Activated T-helper 9 cell treated with anti-CD3 and anti-CD28 coated beads, Interleukin-2, amount 50 U/mL, for 16 hours (primary cell): ENCODE results near the gene ARHGAP25.

ENCODE experiments used
- DNase-seq: peaks from one replicate; pipeline ENCODE4 v3.0.0-alpha.2; 2020; ENCODE audit warnings: low read depth

The ARHGAP25 gene

DNA sequence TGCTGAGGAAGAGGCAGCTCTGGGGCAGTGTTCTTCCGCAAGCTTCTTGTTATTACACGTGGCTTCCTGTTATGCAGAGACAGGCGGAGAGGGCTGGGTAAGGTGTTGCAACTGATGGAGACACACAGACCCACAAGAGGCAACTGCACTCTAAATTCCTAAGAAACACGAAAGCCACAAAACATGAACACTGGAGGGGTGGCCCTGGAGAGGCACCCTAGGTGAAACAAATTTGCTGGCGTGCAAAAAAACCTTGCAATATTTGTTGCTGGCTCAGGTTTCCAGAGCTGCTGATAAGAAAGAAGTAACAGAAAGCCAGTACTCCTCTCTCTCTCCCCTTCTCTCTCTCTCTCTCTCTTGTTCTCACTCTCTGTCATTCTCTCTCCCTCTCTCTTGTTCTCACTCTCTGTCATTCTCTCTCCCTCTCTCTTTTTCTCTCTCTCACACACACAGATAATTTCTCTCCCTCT is 31.8 kb downstream of the ARHGAP25 start:
- DNase-seq, result peak; percentile 30

DNA sequence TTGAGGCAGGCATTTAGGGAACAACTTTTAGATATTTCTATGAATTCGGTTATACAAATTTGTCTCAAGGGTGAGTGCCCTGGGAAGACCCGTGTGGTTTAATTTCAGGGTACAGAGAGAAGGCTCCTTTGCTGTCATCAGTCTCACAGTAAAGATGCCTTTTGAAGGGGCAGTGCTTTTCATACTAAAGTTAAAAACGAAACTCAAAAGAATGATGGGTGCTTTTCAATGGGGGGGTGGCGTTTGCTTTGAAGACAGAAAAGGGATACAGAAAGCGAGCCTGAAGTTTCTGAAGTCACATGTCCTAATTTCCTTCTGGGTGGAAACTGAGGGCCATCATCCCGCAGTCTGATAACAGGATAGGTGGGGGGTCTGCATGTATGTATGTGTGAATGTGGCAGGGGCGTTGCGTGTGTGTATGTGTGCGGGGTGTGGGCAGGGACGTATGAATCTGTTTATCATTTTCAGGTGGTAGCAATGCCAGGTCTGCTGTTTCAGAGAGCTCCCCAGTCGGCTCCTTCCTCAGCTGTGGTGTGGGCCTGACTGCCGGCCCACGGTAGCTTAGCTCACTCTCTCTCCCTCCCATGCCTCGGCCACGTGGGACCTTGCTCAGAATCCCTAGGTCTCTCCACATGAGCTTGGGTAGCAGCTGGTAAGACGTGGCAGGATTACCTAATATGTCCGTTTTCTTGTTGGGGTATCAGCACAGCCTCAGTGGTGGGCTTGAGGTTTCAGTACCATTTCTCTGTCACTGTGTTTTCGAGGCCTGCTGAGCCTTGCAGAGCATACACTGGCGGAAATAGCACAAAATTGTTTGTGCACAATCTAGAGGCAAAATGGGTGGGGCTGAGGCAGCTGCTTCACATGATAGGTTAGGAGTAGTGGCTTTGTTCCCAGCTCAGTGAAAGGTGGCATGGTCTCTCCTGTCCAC is 32.7 kb downstream of the ARHGAP25 start:
- peak; percentile 25 for DNase-seq

DNA sequence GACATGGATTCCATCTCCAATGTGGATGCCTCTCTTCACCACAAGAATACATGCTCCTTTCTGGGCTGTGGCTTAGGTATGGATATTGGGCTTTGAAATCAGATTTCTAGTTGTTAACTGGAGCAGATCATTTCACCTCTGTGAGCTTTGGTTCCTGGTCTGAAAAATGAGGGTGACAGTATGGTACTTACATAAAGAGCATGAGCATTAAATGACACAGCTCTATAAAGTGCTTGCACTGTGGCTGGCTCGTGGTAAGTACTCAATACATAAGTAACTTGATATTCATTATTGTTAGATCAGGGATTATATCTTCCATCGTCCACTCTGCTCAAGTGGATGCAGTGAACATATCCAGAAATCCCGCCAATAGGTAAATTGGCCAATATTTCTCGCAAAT is 33.4 kb downstream of the ARHGAP25 start:
- DNase-seq, result no peak

DNA sequence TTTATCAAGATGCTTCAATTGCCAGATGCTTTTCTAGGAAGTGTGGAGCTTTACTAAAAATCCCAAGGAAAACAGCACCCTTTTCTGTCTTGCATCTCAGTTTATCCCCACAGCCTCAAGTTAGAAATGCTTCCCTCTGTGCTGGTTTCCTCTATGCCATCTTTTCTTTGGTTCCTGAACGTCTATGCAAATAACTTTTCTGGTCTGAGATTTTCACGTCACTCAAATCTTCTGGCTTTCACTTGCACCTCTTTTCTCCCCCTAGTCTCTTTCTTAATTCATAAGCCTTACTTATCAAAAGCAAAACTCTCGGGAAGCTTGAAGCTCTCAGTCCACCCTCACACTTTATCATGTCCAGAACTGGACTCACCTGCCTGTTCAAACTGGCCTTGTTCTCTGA is 33.9 kb downstream of the ARHGAP25 start:
- no peak for DNase-seq

DNA sequence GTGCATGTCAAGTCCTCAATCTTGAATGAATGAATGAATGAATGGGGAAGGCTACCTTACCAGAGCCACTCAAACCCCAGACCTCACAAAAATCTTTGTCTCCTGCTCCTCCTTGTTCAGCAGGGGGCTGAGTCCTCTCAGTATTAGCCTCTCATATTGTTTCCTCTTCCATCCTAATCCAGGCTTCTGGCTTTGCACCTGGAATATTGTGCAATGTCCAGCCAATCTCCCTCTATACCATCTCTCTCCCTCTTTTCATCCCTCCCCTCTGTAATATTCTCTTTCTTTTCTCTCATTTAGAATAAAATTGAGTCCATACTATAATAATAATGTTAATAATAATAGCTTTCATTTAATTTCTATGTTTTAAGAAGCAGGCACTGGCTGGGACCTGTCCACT is 34.3 kb downstream of the ARHGAP25 start:
- no peak for DNase-seq

DNA sequence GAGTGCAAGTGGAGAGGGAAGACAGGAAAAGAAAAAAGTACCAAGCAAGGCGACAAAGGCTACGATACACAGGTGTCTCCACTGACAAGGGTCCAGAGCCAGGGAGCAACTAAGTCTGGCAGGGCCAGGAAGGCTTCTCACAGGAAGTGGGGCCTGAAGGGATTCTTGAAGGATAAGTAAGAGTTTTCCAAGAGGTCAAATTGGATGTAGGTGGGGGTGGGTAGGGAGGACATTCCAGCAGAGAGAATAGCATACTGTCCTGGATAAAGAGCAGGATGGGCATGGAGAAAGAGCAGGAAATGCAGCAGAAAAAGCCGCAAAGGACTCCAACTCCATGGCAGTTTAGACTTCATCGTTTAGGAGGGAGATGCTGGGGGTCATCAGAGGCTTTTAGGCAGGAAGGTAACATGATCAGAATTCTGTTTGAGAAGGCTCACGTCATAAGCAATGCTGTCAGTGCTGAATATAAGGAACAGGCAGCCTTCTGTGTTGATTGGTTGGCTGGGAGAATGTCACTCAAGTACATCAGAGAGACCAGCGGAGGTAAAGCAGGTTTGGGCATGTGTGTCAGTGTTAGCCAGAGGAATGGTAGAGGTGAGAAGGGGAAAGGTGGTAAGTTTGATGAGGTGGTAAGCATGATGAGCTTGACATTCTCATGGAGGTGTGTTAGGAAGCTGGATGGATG is 35.1 kb downstream of the ARHGAP25 start:
- DNase-seq, result no peak

DNA sequence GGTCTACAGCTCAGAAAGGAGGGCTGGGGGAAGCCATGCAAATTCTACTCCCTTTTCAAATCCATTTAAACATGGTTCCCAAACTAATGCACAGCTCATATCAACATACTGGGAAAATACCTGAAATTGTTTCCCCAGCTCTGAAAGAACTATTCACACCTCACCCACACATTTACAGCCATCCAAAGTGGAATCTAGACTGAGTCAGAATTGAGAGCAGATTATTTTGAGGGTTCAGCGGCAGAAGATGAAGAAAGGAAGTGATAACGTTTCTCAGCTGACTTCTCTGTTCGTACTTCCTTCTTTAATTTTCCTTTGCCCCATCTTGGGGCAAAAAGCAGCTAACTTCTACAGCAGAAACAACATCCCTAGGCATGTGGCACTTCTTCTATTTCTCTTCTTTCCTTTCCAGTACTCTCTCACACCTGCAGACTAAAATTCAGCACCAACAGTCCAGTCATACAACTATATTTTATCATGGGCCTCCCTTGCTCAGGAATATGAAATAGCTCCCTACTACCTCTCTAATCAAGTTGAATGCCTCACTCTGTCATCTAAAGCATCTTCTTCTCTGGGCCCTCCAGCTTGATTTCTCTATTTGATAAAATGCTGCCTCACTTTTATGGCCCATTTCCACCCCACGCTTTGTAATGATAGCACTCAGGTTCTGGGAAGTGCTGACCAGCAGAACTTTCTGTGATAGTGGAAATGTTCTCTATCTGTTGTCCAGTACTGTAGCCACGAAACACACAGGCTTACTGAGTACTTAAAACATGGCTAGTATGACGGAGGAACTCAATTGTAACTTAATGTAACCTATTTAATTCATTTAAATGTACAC is 35.9 kb downstream of the ARHGAP25 start:
- DNase-seq, result no peak

DNA sequence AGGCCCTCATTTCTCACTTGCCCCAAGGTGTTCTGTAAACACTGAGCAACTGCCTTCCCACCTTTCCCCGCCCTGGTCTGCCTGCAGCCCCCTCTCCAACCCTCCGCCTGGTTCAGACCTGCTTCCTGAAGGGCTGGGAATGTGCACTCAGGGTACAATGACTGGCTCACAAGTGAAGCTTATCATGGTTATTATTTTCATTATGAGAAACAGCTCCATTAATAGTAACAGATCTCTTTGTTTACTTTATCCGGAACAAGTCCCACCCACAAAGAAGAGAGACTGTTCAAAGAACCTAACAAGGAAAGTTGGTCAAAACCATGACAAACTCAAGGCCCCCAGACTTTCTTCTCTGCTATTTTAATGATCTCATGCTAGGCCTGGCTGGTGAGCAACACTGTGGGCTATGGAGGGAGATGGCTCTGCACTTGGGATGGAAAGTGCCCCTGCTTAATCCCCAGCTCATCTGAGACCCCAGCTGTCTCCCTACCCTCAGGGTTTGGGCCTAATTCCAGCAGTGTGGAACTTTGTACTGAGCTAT is 36.7 kb downstream of the ARHGAP25 start:
- DNase-seq, result no peak

DNA sequence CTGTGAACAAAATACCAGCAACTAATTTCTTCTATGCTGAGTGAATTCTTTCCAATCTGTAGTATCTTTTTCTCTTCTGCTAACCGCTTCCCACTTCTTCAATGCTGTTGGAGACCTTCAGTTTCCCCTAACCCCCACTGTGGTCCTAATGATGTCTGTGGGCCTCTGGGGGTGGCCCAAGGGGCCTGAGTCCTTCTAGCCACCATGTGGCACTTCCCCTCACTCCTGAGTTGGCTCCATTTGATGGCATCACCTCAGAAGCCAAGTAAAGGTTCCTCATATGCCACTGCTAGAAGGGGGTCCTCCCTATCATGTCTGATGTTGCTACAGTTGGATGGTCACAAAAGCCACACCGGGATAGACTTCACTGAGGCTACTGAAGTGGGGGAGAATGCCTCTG is 37.5 kb downstream of the ARHGAP25 start:
- no peak for DNase-seq

DNA sequence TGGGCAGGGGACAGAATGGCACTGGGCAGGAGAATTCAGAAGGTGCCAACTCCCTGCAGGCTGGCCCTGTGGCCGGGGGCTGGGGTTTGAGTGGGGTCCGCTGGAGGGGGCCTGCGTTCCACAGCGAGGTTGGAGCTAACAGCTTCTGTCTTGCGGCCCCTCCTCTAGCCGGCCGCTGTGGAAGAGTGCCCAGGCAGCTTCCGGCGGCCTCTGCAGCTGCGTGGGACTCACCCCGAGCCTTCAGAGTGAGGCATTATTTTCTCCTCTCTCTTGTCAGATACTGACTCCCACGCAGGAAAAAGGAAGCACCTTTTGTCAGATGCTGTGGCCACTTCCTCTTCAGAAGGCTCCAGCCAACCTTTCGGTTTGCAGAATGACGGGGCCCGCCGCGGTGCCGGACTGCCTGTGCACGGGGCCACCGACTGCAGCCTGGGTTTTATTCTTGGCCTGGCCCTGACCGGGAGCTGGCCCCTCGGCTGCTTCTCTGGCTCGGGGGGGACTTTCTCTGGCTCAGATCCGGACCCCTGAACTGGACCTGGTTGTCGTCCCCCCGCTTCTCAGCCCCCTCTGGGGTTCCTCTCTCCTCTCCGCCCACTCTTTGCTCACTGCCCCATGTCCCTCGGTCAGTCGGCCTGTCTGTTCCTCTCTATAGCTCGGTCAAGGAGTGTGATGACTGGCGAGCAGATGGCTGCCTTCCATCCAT is 40.1 kb downstream of the ARHGAP25 start:
- DNase-seq, result peak; percentile 31

DNA sequence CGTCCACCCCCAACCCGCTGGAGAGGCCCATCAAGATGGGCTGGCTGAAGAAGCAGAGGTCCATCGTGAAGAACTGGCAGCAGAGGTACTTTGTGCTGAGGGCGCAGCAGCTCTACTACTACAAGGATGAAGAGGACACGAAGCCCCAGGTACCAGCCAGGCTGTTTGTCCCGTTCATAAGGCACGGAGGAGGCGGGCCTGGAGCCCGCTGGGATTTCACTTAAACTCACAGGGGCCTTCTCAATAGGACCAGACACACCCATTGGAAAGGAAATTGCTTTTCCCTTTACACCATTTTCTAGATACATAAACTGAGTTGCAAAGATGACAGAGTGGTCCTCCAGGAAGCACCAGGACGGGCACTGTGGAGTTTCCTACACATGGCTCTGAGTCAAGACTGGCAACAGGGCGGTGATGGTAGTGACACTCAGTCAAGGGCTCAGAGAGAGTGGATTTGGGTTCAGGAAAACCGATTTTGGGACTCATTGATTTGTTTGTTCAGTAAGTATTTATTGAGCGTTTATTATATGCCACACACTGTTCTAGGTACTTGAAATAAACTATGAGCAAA is 40.7 kb downstream of the ARHGAP25 start:
- DNase-seq, result no peak

DNA sequence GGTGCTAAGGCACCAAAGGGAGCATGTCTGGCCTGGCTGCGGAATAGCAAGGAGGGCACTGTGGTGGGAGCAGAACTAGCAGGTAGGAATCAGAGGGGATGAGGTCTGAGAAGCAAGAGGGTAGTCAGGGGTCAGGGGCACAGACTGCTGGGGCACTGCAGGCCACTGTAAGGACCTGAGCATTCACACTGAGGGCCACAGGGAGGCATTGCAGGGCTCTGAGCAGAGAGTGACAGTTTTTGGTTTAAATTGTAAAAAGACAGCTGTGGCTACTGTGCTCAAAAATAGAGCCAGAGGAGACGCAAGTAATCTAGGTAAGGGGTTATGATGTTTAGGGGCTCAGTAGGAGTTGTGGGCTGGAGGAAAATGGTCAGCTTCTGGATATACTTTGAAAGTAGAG is 41.5 kb downstream of the ARHGAP25 start:
- no peak for DNase-seq

DNA sequence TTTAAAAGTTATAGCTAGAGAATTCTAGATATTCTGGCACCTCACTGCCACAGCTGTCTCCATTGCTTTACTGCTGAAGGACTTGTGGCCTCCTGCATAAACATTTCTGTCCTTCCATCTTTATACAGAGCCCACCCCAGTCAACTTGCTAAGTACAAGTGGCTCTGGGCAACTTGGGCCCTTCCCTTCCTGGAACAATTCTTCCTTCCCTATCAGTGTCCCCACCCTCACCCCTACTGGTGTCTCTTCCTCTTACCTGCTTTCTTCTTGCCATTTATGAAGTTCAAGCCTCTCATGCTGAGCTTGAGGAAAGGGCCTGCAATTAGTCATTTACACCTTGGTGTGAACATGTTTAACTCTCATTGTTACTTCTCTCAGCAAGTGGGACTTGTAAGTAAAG is 45.0 kb downstream of the ARHGAP25 start:
- no peak for DNase-seq

DNA sequence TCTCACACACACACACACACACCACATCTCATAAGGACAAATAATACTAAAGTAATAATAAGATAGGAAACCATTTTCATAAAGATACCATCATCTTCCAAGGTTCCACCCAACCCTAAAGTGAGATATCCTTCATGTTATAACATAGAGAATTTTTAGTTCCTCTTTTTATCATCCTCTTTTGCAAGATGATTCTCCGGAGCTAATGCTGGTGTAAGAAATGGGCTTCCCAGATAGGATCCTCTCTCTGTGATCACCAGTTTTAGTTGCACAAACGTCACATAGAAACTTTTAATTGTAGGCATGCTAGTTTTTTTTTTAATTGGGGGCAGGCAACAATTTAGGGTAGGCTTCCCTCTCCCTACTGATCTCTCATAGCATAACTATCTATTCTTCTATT is 49.6 kb downstream of the ARHGAP25 start:
- no peak for DNase-seq

DNA sequence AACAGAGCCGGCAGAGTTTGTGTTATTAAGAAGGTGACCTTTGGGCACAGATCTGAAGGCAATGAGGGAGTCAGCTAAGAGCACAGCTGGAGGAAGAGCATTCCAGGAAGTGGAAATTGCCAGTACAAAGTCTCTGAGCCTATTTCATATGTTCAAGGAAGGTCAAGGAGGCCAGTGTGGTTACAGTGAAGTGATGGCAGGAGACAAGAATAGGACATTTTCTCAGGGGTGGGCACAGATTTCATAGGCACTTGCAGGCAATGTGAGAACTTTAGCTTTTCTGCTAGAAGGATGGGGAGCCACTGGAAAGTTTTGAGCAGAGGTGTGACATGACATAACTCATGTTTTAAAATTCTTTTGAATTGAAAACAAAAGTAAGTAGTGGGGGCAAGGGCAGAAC is 50.3 kb downstream of the ARHGAP25 start:
- no peak for DNase-seq

DNA sequence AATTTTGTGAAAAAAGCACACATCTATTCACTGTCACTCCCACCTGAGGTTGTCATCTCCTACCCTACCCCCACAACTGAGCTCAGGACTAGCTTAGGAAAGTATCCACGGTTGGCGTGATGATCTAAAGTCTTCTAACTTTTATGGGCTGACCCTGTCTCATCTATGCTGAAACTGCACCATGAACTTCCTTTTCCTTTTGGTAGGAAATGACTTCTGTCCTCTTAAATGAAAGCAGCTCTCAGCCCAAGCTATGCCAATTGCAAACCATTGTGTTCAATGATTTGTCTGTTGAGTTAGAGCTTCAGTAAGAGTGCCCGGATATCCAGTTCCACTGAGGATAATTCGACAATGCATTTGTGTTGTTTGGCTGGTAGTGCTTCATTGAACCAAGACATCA is 52.7 kb downstream of the ARHGAP25 start:
- no peak for DNase-seq

DNA sequence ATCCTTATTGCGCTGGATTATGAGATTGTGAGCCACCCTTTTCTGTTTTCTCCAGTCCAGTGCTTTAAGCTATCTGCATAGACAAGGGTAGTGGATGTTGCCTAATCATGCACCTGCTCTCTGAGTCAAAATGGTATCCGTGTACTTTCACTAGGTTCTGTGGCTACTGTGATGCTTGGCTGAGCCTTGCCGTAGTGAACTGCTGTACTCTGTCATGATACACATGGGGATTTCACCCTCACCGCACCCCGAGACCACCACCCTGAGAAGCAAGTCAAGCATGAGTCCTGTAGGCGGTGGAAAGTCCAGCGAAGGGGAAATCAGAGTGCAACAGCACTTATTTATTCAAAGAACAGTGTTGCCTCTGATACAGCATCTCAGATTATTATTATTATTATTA is 55.0 kb downstream of the ARHGAP25 start:
- DNase-seq, result peak; percentile 26

DNA sequence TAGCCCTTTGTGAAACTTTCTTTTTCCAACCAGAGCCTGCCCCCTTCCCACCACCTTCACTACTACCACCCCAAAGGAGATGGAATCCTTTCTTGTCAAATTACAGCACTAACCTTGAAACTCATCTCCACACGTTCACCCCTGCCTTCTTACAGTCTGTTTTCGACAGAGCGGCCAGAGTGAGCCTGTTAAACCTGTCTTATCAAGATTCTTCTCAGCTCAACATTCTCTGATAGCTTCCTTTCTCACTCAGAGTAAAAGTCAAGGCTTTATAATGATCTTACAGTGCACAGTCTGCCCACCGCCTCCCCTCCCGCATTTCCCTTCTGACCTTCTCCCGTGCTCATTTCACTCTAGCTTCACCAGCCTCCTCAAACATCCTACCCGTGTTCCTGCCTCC is 56.0 kb downstream of the ARHGAP25 start:
- no peak for DNase-seq

DNA sequence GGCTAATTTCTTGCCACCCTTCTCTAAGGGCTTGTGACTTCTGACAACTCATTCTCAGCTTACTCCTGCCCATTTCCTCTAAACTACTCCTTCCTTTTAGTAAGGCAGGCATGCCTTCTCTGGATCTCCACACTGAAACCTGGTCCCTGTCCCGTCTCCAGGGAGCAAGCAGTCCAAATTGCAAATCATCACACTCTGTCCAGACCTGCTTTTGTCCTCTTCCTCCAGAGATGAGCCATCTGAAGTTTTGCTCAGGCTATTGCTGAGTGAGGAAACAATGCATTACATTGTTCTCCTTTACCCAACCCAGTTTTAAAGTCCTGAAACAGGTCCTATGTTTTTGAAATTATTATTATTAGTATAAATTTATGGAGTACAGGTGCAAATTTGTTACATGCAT is 57.3 kb downstream of the ARHGAP25 start:
- no peak for DNase-seq

DNA sequence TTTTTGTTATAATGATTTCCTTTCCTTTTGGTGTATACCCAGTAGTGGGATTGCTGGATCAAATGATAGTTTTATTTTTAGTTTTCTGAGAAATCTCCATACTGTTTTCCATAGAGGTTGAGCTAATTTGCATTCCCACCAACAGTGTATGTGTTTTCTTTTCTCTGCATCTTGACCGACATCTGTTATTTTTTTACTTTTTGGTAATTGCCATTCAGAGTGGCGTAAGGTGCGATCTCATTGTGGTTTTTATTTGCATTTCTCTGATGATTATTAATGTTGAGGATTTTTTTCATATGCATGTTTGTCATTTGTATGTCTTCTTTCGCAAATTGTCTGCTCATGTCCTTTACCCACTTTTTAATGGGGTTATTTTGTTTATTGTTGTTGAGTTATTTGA is 58.1 kb downstream of the ARHGAP25 start:
- no peak for DNase-seq

DNA sequence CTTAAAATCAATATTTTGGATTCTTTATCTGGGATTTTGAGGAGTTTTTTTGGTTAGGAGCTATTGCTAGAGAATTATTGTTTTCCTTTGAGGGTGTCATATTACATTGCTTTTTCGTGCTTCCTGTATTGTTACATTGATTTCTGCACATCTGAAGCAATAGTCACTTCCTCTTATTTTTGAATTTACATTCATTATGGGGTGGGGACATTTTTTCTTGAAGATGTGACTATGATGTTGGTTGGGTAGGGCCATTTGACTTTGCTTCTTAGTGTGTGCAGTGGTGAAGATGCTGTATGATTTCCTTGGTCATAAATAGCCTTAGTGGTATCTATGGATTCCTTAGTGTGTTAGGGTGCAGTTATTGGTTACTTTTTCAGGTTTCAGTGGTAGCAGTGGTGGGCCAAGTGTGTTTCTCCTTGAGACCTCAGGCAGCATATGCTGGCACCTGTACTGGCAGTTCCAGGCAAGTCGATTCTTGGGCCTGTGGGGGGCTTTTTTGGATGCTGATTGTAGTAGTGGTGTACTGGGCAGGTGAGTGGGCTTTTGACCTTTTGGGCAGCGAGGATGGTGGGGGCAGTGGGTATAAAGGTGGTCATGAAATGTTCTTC is 61.8 kb downstream of the ARHGAP25 start:
- DNase-seq, result no peak
